H1 (cell line): ENCODE data around the gene TGM4. TPM values are rescaled to one million over a fixed set of nuclear protein-coding genes. Genes with fewer than 3 reads are reported as not detected.
A peak's percentile ranks its signal among the peaks of the same experiment; 100 is the strongest.

ENCODE experiments used
- microRNA counts: library from miRNA; unstranded; fragments of <30 nt; microRNA quantifications from one replicate; lab custom pipeline; 2015
- polyA plus RNA-seq, 7 experiments: library from polyadenylated mRNA; depleted of rRNA in 3 of 7; stranded (reverse) in 5 of 7; unstranded in 2 of 7; fragments of >200 nt in 5 of 7; fragments of 200-250 nt in 2 of 7; gene quantifications; 1 replicate in 5 of 7; 2 replicates in 1 of 7; 4 replicates in 1 of 7; pipeline versions ENCODE4 v1.2.1 to v1.2.3, GENCODE V29; 2011 to 2013; ENCODE audit warnings: missing spikeins in 2 of 7, mixed read lengths in 2 of 7
- total RNA-seq: library from RNA; stranded (reverse); fragmentation: NEBNext Ultra II Directional; extraction: Animal tissue kit (Norgen Biotek cat#: 25700); gene quantifications from 2 replicates; pipeline ENCODE4 v1.2.1, GENCODE V29; 2021

The TGM4 gene
- total and polyA plus RNA-seq, 2 of the 8 experiments (the other 6 are each of a cell fraction or from before 2014, with no cell fraction given), result 0.02 TPM; not detected in 1

MicroRNA genes within 50 kb of the gene (microRNA counts, 767-probe panel; counts per million panel counts)
- 879 counts per million, percentile 95 among the panel's probes with 10 or more counts for microRNA hsa-miR-564 (lab: Ali Mortazavi, UCI)

Other genes starting within 250 kb of the TGM4 start
- 16.1 and 16.8 TPM in 2 replicates for gene ZNF197, start 249.6 kb upstream of the TGM4 start, total RNA-seq
- gene ZNF197, start 249.6 kb upstream of the TGM4 start, polyA plus RNA-seq (2011; rRNA removed), result 3.9 and 4.0 TPM in 2 replicates
- 19.0 and 20.0 TPM in 2 replicates for gene ZNF35, start 225.9 kb upstream of the TGM4 start, total RNA-seq
- gene ZNF35, start 225.9 kb upstream of the TGM4 start, polyA plus RNA-seq (2011; rRNA removed), result 2.0 and 2.9 TPM in 2 replicates
- 3.5 and 3.8 TPM in 2 replicates for gene ZNF502, start 161.9 kb upstream of the TGM4 start, total RNA-seq
- 0.61 and 1.5 TPM in 2 replicates for gene ZNF502, start 161.9 kb upstream of the TGM4 start, polyA plus RNA-seq (2011; rRNA removed)
- gene ZNF501, start 145.0 kb upstream of the TGM4 start, total RNA-seq, result 5.3 and 6.4 TPM in 2 replicates
- gene ZNF501, start 145.0 kb upstream of the TGM4 start, polyA plus RNA-seq (2011; rRNA removed), result 1.4 and 1.6 TPM in 2 replicates
- 65.1 and 67.2 TPM in 2 replicates for gene KIAA1143, start 113.0 kb upstream of the TGM4 start, total RNA-seq
- gene KIAA1143, start 113.0 kb upstream of the TGM4 start, polyA plus RNA-seq (2011; rRNA removed), result 10.9 and 16.2 TPM in 2 replicates
- gene KIF15, start 112.8 kb upstream of the TGM4 start, total RNA-seq, result 25.5 and 26.4 TPM in 2 replicates
- gene KIF15, start 112.8 kb upstream of the TGM4 start, polyA plus RNA-seq (2011; rRNA removed), result 2.3 and 4.2 TPM in 2 replicates
- 10.8 and 11.2 TPM in 2 replicates for gene TMEM42, start 12.7 kb upstream of the TGM4 start, total RNA-seq
- 41.4 and 42.6 TPM in 2 replicates for gene TMEM42, start 12.7 kb upstream of the TGM4 start, polyA plus RNA-seq (2011; rRNA removed)
- gene ZDHHC3, start 101.6 kb downstream of the TGM4 start, total RNA-seq, result 67.4 and 77.4 TPM in 2 replicates
- gene ZDHHC3, start 101.6 kb downstream of the TGM4 start, polyA plus RNA-seq (2011; rRNA removed), result 88.7 and 102 TPM in 2 replicates
- gene EXOSC7, start 101.6 kb downstream of the TGM4 start, total RNA-seq, result 86.3 and 94.5 TPM in 2 replicates
- gene EXOSC7, start 101.6 kb downstream of the TGM4 start, polyA plus RNA-seq (2011; rRNA removed), result 75.1 and 92.7 TPM in 2 replicates
- gene CLEC3B, start 151.7 kb downstream of the TGM4 start, total RNA-seq, result not detected in 2 replicates
- 0.20 and 0.32 TPM in 2 replicates for gene CLEC3B, start 151.7 kb downstream of the TGM4 start, polyA plus RNA-seq (2011; rRNA removed)